GM18867 (cell line): ENCODE measurements around the gene MYD88.
"Not testable (repeated sequence)": the region's sequence is repeated elsewhere in the genome, so short reads cannot be mapped to it uniquely, and the experiment has no call there.

Experiments
- ATAC-seq: cut with Tn5 transposase; IDR thresholded peaks from one replicate; pipeline ENCODE4 v1.9.1; 2021; ENCODE audit warnings: mild to moderate bottlenecking, moderate library complexity; ENCODE audit not compliant: unreplicated experiment

MYD88 gene

DNA sequence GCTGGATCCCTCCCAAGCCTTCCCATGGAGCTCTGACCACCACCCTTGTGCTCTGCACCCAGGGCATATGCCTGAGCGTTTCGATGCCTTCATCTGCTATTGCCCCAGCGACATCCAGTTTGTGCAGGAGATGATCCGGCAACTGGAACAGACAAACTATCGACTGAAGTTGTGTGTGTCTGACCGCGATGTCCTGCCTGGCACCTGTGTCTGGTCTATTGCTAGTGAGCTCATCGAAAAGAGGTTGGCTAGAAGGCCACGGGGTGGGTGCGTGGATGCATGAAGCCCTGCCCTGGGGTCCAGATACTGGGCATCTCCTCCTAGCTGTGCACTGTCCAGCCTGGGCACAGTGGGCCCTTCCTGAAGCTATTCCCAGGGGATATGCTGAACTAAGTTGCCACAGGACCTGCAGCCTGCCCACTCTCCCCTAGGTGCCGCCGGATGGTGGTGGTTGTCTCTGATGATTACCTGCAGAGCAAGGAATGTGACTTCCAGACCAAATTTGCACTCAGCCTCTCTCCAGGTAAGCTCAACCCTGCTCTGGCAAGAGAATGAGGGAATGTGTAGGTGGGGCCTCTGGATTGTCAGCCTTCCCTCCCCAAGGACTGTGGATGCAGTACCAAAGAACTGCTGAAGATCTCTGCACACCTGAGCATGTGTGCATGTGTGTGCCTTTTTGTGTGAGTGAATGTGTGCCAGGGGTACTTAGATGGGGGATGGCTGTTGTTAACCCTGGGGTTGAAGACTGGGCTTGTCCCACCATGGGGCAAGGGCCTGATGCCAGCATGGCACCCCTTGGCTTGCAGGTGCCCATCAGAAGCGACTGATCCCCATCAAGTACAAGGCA lies 2.1 kb downstream of the MYD88 start:
- ATAC-seq = no peak

DNA sequence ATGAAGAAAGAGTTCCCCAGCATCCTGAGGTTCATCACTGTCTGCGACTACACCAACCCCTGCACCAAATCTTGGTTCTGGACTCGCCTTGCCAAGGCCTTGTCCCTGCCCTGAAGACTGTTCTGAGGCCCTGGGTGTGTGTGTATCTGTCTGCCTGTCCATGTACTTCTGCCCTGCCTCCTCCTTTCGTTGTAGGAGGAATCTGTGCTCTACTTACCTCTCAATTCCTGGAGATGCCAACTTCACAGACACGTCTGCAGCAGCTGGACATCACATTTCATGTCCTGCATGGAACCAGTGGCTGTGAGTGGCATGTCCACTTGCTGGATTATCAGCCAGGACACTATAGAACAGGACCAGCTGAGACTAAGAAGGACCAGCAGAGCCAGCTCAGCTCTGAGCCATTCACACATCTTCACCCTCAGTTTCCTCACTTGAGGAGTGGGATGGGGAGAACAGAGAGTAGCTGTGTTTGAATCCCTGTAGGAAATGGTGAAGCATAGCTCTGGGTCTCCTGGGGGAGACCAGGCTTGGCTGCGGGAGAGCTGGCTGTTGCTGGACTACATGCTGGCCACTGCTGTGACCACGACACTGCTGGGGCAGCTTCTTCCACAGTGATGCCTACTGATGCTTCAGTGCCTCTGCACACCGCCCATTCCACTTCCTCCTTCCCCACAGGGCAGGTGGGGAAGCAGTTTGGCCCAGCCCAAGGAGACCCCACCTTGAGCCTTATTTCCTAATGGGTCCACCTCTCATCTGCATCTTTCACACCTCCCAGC lies 2.9 kb downstream of the MYD88 start:
- ATAC-seq = no peak

DNA sequence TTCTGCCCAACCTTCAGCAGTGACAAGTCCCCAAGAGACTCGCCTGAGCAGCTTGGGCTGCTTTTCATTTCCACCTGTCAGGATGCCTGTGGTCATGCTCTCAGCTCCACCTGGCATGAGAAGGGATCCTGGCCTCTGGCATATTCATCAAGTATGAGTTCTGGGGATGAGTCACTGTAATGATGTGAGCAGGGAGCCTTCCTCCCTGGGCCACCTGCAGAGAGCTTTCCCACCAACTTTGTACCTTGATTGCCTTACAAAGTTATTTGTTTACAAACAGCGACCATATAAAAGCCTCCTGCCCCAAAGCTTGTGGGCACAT lies 3.5 kb downstream of the MYD88 start:
- no peak for ATAC-seq

DNA sequence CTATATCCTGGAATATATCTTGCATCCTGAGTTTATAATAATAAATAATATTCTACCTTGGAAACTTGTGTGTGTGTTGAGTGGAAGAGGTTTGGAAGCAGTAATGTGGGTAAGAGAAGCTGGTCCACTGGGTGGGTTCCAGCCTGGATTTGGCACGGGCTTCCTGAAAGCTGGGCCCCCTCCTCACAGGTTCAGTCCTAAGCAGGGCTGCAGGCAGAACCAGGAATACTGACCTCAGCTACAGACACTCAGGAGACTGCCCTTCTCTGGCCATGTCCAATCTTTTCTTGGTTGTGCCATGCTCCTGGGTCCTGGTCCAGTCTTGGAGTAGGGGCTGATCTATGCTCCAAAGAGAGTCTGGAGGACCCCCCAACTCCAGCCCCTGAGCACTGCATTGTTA lies 4.5 kb downstream of the MYD88 start:
- ATAC-seq = no peak

GRCh38 chr3:38143511-38143910 lies 5.0 kb downstream of the MYD88 start:
- ATAC-seq = no peak

DNA sequence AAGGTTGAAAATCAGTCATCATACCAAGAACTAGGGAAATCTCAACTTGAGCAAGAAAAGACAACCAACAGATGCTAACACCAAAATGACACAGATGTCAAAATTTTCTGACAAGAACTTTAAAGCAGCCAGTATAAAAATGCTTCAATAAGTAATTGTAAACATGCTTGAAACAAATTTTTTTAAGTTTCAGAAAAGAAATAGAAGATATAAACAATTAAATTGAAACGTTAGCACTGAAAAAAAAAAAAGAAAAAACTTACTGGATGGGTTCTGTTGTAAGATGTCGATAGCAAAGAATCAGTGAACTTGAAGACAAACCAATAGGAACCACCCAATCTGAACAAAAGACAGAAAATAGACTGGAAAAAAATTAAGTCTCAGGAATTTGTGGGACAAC lies 8.0 kb downstream of the MYD88 start:
- no peak for ATAC-seq

GRCh38 chr3:38147421-38147820 lies 9.0 kb downstream of the MYD88 start:
- no peak for ATAC-seq

- ATAC-seq = no peak
Measured at GRCh38 chr3:38148311-38148882, 9.9 kb downstream of the MYD88 start.

- ATAC-seq = no peak
Measured at GRCh38 chr3:38149708-38150107, 11.2 kb downstream of the MYD88 start.

DNA sequence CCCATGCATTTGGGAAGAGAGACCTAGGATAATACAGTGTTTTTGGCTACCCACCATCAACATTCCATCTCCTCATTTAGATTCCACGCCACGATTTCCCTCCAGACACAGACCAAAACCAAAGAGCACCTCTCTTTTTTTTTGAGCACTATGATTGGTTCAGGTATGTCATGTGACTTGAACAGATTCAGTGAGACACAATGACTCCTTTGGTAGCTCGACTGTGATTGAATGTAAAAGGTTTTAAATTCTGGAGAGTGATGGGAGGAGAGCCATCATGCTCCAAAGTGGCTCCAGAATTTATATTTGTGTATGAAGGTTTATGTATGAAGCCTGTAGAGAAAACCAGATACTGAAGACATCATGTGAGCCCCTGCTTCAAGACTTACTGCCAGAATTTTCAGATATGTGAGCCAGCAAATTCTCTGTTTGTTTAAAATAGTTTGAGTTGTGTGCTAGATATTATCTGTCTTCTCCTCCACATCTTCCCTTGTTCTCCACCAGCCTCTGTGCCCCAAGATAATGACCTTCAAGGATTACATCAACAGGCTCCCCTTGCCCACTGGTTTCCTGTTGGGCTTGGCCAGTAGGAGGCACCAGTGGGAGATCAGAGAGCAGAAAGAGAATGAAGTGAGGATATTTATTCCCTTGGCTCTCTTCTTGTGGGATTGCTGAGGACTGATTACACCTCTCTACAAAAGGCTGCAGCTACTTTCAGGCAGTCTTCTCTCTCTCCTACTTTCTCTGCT lies 12.5 kb downstream of the MYD88 start:
- no peak for ATAC-seq

- no peak for ATAC-seq
Measured at GRCh38 chr3:38151667-38152265, 13.3 kb downstream of the MYD88 start.

DNA sequence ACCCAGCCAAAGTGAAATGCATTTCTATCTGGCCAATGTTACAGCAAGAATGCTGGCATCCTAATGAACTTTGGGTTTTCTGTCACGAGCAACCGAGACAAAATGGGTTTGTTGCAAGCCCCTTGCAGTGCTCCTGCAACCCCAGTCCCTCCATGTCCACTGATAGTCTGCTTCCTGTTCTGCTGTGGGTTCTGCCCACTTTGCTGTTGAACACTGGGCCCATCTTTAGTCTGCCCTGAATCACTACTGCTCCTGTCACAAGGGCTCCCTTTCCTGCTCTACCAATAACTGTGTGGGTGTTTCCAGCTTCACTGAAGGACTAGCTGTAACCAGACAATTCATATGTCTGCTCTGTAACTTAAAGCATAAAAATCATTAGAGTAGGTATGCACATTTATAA lies 14.1 kb downstream of the MYD88 start:
- ATAC-seq = no peak

DNA sequence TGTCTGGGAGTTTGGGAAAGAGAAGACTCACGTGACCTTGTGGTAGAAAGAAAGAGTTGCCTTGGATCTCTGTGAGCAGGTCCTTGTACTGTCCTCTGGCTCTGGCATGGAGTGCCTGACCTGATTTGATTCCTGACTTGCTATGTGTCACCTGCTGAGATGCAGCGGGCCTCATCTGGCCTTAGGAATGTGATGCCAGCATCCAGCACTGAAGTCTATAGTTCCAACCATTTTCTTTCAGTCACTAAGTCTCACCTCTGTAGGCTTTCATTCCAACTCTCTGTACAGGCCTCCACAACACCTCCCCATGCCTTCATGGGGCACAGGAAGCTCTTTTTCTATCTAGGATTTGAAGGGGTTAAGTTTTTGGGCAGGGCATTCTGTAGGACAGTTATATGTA lies 14.8 kb downstream of the MYD88 start:
- no peak for ATAC-seq

DNA sequence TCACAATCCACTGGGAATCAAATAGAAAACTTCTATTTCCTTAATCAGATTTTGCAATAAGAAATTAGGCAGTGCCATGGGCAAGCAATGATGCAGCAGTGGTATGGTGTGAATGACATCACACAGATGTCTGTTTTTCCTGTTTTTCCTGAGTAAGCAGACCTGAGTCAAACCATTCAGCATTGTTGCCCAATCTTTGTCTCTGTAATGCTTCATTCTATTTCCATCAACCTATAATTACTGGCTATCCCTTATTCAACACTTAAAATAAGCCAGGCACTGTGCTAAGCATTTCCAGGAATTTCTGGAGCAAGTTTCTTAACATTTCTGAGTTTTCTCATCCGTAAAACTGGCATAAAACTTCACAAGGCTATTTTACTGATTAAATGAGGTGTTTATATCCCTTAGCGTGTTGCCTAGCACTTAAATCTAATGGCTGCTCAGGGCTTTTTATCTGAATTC lies 15.6 kb downstream of the MYD88 start:
- ATAC-seq = no peak

DNA sequence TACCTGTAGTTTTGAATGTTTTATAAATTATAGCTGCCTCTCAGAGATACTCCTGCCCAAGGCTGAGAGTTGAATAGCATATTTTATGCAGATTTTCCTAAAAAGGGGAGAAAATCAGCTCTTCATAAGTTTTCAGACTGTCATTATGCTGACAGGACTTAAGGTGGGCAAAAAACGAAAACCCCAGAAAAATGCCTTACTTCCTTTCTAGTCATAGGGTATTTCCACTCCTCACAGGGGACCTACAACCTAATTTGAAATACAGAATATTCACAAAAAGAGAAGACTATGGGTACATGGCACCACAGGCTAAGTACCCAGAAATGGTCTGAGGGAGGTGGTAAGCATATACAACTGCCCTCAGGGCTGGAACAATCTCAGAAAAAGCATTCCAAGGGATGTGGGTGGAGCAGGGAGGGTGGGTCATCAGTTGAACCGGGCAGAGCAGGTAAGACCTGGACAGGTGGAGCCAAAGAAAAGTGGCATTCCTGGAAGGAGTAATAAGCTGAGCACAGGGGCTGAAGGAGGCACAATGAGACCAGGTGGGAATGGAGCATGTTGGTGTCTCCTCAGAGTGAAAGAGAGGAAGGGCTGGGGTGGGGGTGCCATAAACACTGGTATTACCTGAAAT lies 16.3 kb downstream of the MYD88 start:
- ATAC-seq = no peak

DNA sequence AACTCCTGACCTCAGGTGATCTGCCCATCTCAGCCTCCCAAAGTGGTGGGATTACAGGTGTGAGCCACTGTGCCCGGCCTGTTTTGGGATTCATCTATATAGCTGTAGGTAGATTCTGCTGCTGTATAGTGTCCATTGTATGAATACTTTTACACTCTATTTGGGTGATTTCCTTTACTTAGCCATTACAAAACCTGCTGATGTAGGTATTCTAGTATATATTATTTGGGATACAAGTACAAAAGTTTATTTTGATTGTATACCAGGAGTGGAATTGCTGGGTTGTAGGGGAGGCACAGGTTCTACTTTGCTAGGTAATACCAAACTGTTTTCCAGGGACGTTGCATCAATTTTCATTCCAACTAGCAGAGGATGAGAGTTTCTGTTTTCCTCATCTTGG lies 17.4 kb downstream of the MYD88 start:
- no peak for ATAC-seq

DNA sequence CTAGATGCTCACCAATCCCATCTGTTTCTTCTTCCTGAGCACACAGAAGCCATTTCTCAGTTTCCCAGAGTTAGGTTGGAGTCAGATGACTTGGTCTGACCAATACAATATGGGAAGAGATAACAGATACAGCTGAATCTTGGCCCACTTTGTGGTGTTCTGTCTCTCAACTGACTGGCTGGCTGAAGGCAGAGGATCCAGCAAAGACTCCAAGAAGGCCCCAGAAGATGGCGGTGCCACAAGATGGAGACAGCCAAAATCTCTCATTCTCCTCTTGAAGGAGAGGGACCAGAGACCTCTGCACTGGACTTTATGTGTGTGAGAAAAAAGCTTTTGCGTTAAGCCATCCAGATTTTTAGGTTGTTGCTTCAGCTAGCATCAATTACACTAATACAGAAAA lies 18.7 kb downstream of the MYD88 start:
- no peak for ATAC-seq

DNA sequence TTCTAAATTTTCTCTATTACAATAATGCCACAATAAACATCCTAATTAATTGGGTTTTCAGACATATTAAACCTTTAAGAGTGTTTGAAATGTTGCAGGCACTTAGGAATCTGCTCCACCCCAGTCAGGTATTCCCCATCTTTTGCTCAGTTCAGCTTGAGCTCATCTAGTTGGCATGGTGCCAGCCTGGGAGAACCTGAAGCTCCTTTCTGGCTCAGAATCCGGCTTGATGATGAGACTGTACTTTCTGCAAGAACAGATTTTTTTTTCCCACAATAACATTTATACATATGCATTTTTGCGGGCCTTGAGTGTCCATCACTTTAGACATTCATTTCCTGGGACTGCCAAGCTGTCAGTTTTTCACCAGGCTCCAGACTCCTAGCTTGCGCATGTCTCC lies 19.1 kb downstream of the MYD88 start:
- no peak for ATAC-seq

DNA sequence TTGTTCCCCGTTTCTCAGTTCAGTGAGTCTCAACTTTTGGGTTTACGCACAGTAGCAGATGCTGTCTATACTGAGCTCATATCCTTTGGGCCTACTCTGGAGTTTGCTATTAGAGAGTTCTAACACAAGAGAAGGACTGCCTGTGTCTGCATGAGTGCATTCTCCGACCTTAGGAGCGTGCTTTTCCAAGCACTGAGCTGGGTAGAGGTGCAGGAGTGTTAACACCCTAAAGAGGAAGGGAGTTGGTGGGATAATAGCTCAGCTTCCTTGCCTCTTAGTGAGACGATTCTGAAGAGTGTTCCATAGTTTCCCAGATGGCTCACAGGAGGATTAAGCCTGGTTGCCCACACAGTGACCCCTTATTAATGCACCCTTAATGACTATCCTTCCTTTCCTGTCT lies 20.0 kb downstream of the MYD88 start:
- ATAC-seq = no peak

DNA sequence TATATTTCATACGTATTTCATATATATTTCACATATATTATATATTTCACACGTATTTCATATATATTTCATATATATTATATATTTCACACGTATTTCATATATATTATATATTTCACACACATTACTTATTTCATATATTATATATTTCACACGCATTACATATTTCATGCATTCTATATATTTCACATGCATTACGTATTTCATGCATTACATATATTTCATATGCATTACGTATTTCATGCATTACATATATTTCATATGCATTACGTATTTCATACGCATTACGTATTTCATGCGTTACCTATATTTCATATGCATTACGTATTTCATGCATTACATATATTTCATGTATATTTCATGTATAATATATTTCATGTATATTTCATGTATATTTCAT lies 22.2 kb downstream of the MYD88 start:
- ATAC-seq = not testable (repeated sequence)
